ENCODE data around the gene SORCS1.

Gene SORCS1

GRCh38 chr10:107081644-107082043, 82.9 kb downstream of the SORCS1 start:
- Histone ChIP-seq H3K9me3 (ENCODE audit: control insufficient read depth, insufficient read depth, low read length) (no peaks in the 10 kb centered on the region), H3K36me3 (ENCODE audit: control insufficient read depth, insufficient read depth, low read length) (no peaks in the 10 kb centered on the region), H3K27ac (ENCODE audit: low read length) (no peak overlapping the region), H3K4me3 (ENCODE audit: low read length) (no peak overlapping the region), H3K4me1 (ENCODE audit: control insufficient read depth, insufficient read depth, low read length) (no peaks in the 10 kb centered on the region), H3K27me3 (ENCODE audit: control insufficient read depth, insufficient read depth, low read length) (no peaks in the 10 kb centered on the region)
- WGBS (ENCODE audit: insufficient coverage, insufficient read length), result no CpG with 5 or more reads among the region's 1 CpG
- DNase-seq (ENCODE audit: low read depth, low spot score), result no peak

DNA sequence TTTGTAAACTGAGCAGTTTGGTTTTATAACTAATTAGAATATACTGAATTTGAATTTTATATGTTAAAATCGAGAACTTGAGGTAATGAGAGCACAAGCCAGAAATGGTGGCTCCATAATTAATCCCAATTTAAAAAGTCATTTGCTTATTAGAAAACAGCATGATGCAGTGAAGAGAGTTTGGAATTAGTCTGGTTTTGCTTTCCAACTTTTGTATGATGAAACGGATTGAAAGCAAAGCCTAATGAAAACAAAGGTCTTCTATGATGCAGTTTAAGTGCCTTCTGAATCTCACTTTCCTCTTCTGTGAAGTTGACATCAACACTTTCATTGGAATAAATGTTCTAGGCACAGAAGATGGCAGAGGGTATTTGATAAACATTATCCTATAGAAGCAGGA, 89.4 kb downstream of the SORCS1 start:
- Histone ChIP-seq H3K9me3 (ENCODE audit: control insufficient read depth, insufficient read depth, low read length) (no peaks in the 10 kb centered on the region), H3K36me3 (ENCODE audit: control insufficient read depth, insufficient read depth, low read length) (no peaks in the 10 kb centered on the region), H3K27me3 (ENCODE audit: control insufficient read depth, insufficient read depth, low read length) (no peaks in the 10 kb centered on the region), H3K4me3 (ENCODE audit: low read length) (no peak overlapping the region), H3K4me1 (ENCODE audit: control insufficient read depth, insufficient read depth, low read length) (no peaks in the 10 kb centered on the region), H3K27ac (ENCODE audit: low read length) (no peak overlapping the region)
- DNase-seq (ENCODE audit: low read depth, low spot score), result no peak
- no CpG with 5 or more reads among the region's 2 CpGs for WGBS (ENCODE audit: insufficient coverage, insufficient read length)

DNA sequence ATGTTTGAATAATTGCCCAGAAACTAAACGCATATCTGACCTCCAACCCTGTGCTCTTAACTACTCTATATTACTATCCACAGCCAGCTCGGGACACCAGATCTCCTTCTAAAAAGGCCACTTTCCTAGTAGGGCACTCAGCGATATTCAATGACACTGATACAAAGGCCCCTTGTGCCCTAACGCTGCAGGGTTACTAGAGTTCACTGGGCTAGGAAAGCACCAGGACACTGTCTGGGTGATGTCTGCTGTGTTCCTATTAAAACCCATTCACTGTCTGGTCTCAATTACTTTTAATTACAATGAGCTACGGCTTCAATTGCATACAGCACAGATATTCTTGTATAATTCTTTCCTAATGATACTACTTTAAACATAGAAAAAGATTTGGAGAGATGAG, 91.7 kb downstream of the SORCS1 start:
- Histone ChIP-seq H3K4me3 (ENCODE audit: low read length) (no peak overlapping the region), H3K27me3 (ENCODE audit: control insufficient read depth, insufficient read depth, low read length) (no peaks in the 10 kb centered on the region), H3K9me3 (ENCODE audit: control insufficient read depth, insufficient read depth, low read length) (no peaks in the 10 kb centered on the region), H3K4me1 (ENCODE audit: control insufficient read depth, insufficient read depth, low read length) (no peaks in the 10 kb centered on the region), H3K36me3 (ENCODE audit: control insufficient read depth, insufficient read depth, low read length) (no peaks in the 10 kb centered on the region), H3K27ac (ENCODE audit: low read length) (no peak overlapping the region)
- WGBS (ENCODE audit: insufficient coverage, insufficient read length), result no CpG with 5 or more reads among the region's 5 CpGs
- DNase-seq (ENCODE audit: low read depth, low spot score), result no peak

- Histone ChIP-seq H3K27me3 (ENCODE audit: control insufficient read depth, insufficient read depth, low read length) (no peaks in the 10 kb centered on the region), H3K4me1 (ENCODE audit: control insufficient read depth, insufficient read depth, low read length) (no peaks in the 10 kb centered on the region), H3K27ac (ENCODE audit: low read length) (no peak overlapping the region), H3K9me3 (ENCODE audit: control insufficient read depth, insufficient read depth, low read length) (no peaks in the 10 kb centered on the region), H3K4me3 (ENCODE audit: low read length) (no peak overlapping the region), H3K36me3 (ENCODE audit: control insufficient read depth, insufficient read depth, low read length) (no peaks in the 10 kb centered on the region)
- no CpG with 5 or more reads among the region's 3 CpGs for WGBS (ENCODE audit: insufficient coverage, insufficient read length)
- no peak for DNase-seq (ENCODE audit: low read depth, low spot score)
Measured at GRCh38 chr10:107072028-107072427, 92.5 kb downstream of the SORCS1 start.

DNA sequence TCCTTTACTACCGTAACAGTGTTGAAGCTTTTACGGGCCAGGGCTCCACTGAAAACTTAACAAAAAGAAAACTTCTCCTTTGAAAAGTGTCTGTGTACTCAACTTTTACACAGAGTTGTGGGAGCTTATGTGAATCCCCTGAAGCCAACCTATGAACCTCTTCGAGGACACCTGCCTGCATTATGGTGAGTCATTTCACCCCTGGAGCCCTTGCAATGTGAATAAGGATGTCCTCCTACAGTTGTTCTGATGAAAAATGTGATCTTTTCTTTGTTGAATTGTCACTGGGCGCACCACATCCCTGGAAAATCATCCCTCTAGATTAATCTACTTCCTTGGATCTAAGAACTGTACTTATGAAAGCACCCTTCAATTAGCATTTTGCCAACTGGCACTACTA, 93.2 kb downstream of the SORCS1 start:
- WGBS (ENCODE audit: insufficient coverage, insufficient read length), result no CpG with 5 or more reads among the region's 4 CpGs
- Histone ChIP-seq H3K36me3 (ENCODE audit: control insufficient read depth, insufficient read depth, low read length) (no peaks in the 10 kb centered on the region), H3K27me3 (ENCODE audit: control insufficient read depth, insufficient read depth, low read length) (no peaks in the 10 kb centered on the region), H3K4me3 (ENCODE audit: low read length) (no peak overlapping the region), H3K9me3 (ENCODE audit: control insufficient read depth, insufficient read depth, low read length) (no peaks in the 10 kb centered on the region), H3K4me1 (ENCODE audit: control insufficient read depth, insufficient read depth, low read length) (no peaks in the 10 kb centered on the region), H3K27ac (ENCODE audit: low read length) (no peak overlapping the region)
- no peak for DNase-seq (ENCODE audit: low read depth, low spot score)

DNA sequence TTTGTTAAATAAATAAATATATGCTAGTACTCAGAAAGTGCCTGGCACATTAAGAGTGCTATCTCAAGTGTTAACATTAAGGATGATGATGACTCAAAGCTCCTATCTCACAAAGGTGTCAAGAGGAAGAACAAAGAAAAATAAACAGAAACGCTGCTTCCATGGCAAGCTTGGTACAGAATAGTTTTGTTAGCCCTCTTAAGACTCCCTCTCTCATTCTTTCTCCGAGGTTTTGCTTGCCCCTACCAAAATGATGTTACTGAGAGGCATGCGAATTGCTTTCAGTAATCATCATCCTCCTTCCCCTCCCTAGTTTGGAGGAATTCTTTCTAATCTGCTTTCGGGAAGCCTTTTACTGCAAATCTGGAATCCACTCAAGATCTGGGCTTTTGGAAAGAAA, 96.7 kb downstream of the SORCS1 start:
- H3K4me1 ChIP-seq (ENCODE audit: control insufficient read depth, insufficient read depth, low read length), result no peaks in the 10 kb centered on the region
- WGBS (ENCODE audit: insufficient coverage, insufficient read length), result no CpG with 5 or more reads among the region's 4 CpGs
- H3K36me3 ChIP-seq (ENCODE audit: control insufficient read depth, insufficient read depth, low read length), result no peaks in the 10 kb centered on the region
- H3K27ac ChIP-seq (ENCODE audit: low read length), result no peak overlapping the region
- no peak for DNase-seq (ENCODE audit: low read depth, low spot score)
- no peaks in the 10 kb centered on the region for H3K27me3 ChIP-seq (ENCODE audit: control insufficient read depth, insufficient read depth, low read length)
- H3K4me3 ChIP-seq (ENCODE audit: low read length), result no peak overlapping the region
- no peaks in the 10 kb centered on the region for H3K9me3 ChIP-seq (ENCODE audit: control insufficient read depth, insufficient read depth, low read length)

- Histone ChIP-seq H3K4me1 (ENCODE audit: control insufficient read depth, insufficient read depth, low read length) (no peaks in the 10 kb centered on the region), H3K36me3 (ENCODE audit: control insufficient read depth, insufficient read depth, low read length) (no peaks in the 10 kb centered on the region), H3K9me3 (ENCODE audit: control insufficient read depth, insufficient read depth, low read length) (no peaks in the 10 kb centered on the region), H3K27me3 (ENCODE audit: control insufficient read depth, insufficient read depth, low read length) (no peaks in the 10 kb centered on the region), H3K27ac (ENCODE audit: low read length) (no peak overlapping the region), H3K4me3 (ENCODE audit: low read length) (no peak overlapping the region)
- DNase-seq (ENCODE audit: low read depth, low spot score), result no peak
- no CpG with 5 or more reads among the region's 5 CpGs for whole genome bisulfite sequencing (ENCODE audit: insufficient coverage, insufficient read length)
Measured at GRCh38 chr10:107064075-107064474, 100.4 kb downstream of the SORCS1 start.

- no CpG with 5 or more reads among the region's 3 CpGs for WGBS (ENCODE audit: insufficient coverage, insufficient read length)
- no peak for DNase-seq (ENCODE audit: low read depth, low spot score)
Measured at GRCh38 chr10:107059872-107060271, 104.6 kb downstream of the SORCS1 start.

GRCh38 chr10:107059068-107059804, 105.3 kb downstream of the SORCS1 start:
- Histone ChIP-seq H3K4me1 (ENCODE audit: control insufficient read depth, insufficient read depth, low read length) (no peaks in the 10 kb centered on the region), H3K9me3 (ENCODE audit: control insufficient read depth, insufficient read depth, low read length) (no peaks in the 10 kb centered on the region), H3K27me3 (ENCODE audit: control insufficient read depth, insufficient read depth, low read length) (no peaks in the 10 kb centered on the region), H3K27ac (ENCODE audit: low read length) (no peak overlapping the region), H3K36me3 (ENCODE audit: control insufficient read depth, insufficient read depth, low read length) (no peaks in the 10 kb centered on the region), H3K4me3 (ENCODE audit: low read length) (no peak overlapping the region)
- no CpG with 5 or more reads among the region's 4 CpGs for WGBS (ENCODE audit: insufficient coverage, insufficient read length)
- DNase-seq (ENCODE audit: low read depth, low spot score), result no peak

More at GRCh38 chr10:107059872-107060271, 104.6 kb downstream of the SORCS1 start:
- H3K4me3 ChIP-seq (ENCODE audit: low read length), result no peak overlapping the region
- no peaks in the 10 kb centered on the region for H3K27me3 ChIP-seq (ENCODE audit: control insufficient read depth, insufficient read depth, low read length)
- no peaks in the 10 kb centered on the region for H3K4me1 ChIP-seq (ENCODE audit: control insufficient read depth, insufficient read depth, low read length)
- no peak overlapping the region for H3K27ac ChIP-seq (ENCODE audit: low read length)
- no peaks in the 10 kb centered on the region for H3K9me3 ChIP-seq (ENCODE audit: control insufficient read depth, insufficient read depth, low read length)
- H3K36me3 ChIP-seq (ENCODE audit: control insufficient read depth, insufficient read depth, low read length), result no peaks in the 10 kb centered on the region

DNA sequence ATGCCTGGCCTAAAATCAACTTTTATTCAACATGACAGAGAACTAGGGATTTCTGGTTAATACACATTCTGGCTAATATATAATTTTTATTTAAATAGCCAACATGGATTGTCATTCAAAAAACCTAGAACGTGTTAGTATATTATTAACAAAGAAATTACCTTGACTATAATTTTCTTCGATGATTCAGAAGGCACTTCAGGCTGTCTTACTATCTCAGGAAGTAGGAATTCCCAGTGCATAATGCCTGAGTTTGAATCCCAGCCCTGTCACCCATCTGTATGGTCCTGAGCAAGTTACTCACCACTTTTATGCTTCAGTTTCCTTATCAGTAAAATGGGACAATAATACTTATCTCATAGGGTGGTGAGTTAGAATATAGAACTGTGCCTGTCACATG, 106.2 kb downstream of the SORCS1 start:
- no peak overlapping the region for H3K27ac ChIP-seq (ENCODE audit: low read length)
- no peak overlapping the region for H3K4me3 ChIP-seq (ENCODE audit: low read length)
- no peak for DNase-seq (ENCODE audit: low read depth, low spot score)
- no peaks in the 10 kb centered on the region for H3K27me3 ChIP-seq (ENCODE audit: control insufficient read depth, insufficient read depth, low read length)
- WGBS (ENCODE audit: insufficient coverage, insufficient read length), result no CpG with 5 or more reads among the region's 2 CpGs
- no peaks in the 10 kb centered on the region for H3K4me1 ChIP-seq (ENCODE audit: control insufficient read depth, insufficient read depth, low read length)
- H3K36me3 ChIP-seq (ENCODE audit: control insufficient read depth, insufficient read depth, low read length), result no peaks in the 10 kb centered on the region
- H3K9me3 ChIP-seq (ENCODE audit: control insufficient read depth, insufficient read depth, low read length), result no peaks in the 10 kb centered on the region

DNA sequence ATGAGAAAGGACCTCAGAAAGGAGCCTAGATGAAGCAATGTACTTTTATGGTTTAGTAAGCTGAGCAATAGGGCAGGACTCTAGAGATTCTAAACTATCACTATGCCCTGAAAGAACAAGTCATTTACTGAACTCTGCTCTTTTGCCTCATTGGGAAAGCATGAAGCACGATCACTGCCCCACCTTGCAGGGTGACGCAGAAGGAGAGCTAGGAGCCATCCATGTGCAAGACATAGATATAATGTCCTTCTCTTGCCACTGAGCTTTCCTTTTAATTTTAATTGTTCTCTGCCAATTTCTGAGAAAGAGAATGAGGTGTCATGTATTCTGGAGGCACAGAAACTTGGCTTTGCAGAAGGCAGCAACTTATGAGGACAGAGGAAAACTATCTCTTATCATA, 108.3 kb downstream of the SORCS1 start:
- DNase-seq (ENCODE audit: low read depth, low spot score), result no peak
- Histone ChIP-seq H3K9me3 (ENCODE audit: control insufficient read depth, insufficient read depth, low read length) (no peaks in the 10 kb centered on the region), H3K27me3 (ENCODE audit: control insufficient read depth, insufficient read depth, low read length) (no peaks in the 10 kb centered on the region), H3K4me3 (ENCODE audit: low read length) (no peak overlapping the region), H3K36me3 (ENCODE audit: control insufficient read depth, insufficient read depth, low read length) (no peaks in the 10 kb centered on the region), H3K27ac (ENCODE audit: low read length) (no peak overlapping the region), H3K4me1 (ENCODE audit: control insufficient read depth, insufficient read depth, low read length) (no peaks in the 10 kb centered on the region)
- no CpG with 5 or more reads among the region's 2 CpGs for WGBS (ENCODE audit: insufficient coverage, insufficient read length)
